Inferior parietal cortex (tissue), 1 donor: ENCODE data around the gene CLEC11A.

Experiments used
- DNase-seq: peaks from one replicate; pipeline ENCODE4 v3.0.0-alpha.2; 2016; ENCODE audit errors: extremely low spot score

The CLEC11A gene

DNA sequence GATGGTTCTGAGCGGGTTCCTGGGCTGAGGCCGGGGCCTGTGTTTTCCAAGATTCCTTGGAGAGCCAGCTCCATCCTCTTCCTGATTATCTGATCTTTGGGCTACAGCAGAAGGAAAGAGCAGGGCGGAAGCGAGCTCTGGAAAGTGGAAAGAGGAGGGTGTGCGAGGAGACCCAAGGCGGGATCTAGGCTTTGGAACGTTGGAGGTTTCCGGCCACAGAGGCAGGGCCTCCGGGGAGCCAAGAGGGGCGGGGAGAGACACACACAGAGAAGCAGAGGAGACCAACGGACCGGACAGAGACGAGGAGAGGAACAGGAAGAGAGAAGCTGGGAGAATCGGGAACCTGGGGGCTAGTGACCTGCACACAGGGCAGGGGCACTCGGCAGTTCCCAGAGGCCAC, at the start of gene CLEC11A:
Gene CLEC11A, plus strand, starts transcription at position 296 of the 400 bp plus-strand sequence. CDS start 162 bp downstream, outside the sequence.
- DNase-seq = no peak

DNA sequence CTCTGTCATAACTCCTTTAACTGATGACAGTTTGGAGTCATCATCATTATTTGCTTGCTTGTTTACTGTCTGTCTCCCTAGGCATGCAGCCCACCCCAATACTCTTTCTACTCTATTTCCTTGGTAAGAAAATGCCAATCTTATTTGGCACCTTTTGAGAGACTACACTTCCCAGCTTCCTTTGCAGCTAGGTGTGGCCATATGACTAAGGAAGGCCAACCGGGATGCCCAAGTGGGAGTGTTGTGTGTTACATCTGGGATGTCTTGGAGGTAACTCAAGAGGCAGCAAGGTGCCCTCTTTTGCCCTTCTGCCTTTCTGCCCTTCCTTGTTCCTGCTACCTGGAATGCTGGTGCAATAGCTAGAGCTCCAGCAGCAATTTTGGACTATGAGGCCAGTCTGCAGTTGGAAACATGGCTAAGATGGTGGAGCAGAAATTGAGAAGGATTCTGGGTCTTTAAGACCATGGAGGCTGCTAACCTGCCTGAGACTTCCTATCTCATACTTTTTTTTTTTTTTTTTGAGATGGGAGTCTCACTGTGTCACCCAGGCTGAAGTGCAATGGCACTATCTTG, 46.5 kb upstream of the CLEC11A start:
- DNase-seq = no peak

DNA sequence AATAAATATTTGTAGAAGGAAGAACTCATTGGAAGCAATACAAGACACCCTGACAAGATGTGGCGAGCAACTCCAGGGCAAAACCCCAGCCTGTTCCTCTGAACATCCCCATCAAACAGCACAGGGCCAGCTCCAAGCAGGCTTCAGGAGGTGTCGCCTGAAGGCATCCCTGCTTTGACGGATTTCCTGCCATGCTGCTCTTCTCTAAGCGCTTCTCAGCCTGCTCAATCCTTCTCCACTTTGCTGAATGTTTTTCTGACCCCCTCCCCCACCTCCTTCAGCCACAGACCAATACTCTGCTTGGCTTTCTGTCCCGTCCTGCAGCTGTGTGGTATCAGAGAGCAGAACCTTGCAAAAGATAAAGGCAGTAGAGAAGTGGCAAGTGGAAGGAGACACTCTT, 45.5 kb upstream of the CLEC11A start:
- no peak for DNase-seq

- no peak for DNase-seq
Observed at GRCh38 chr19:50678323-50678722, 44.8 kb upstream of the CLEC11A start.

DNA sequence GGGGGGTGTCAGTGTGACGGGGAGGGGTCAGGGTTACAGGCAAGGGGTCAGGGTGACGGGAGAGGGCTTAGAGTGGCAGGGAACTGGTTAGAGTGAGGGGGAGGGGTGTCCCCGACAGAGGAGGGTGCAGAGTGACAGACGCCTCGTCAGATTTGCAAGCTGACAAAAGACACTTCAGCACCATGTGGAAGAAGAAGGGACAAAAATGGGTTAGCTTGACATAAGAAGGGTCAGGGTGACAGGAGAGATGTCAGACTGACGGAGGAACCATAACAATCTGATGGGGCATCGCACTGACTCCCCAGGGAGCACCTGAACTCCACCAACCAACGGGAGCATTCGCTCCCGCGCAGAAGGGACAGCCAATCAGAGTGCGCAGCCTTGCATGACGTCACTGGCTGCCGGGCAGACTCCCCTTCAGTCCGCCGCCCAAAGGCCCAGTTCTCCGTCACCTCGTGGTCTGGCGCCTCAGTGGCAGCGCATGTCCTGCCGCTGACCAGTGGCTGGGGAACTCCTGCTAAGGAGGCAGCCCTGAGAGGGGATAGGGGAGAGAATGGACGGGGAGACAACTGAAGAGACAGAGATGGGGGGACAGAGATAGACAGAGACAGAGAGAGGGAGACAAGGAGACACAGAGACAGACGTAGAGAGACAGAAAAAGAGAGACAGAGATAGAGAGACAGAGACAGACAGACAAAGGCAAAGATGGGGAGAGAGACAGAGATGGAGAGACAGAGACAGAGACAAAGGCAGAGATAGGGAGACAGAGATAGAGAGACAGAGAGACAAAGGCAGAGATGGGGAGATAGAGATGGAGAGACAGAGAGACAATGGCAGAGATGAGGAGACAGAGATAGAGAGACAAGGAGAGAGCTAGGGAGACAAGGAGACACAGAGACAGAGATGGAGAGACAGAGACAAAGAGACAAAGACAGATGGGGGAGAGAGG, 43.7 kb upstream of the CLEC11A start:
- peak; percentile 82 for DNase-seq

- DNase-seq = no peak
Observed at GRCh38 chr19:50686310-50687032, 36.7 kb upstream of the CLEC11A start.

DNA sequence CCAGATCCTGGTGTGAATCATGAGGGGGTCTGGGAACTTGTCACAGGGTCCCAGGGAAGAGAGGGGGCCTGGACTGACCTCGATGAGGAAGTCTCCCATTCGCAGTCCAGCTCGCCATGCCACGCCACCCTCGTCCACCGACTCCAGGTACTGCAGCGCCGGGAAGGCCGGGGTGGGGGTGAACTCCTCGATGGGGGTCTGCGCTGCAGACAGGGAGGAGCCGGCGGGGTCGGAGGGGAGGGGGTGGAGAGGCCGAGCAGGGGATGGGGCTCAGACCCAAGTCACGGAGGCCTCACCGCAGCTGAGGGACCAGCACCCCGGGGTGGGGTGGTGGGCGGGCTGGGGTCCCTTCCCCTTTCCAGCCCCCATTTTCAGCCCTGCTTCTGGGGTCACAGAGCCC, 34.4 kb upstream of the CLEC11A start:
- no peak for DNase-seq

DNA sequence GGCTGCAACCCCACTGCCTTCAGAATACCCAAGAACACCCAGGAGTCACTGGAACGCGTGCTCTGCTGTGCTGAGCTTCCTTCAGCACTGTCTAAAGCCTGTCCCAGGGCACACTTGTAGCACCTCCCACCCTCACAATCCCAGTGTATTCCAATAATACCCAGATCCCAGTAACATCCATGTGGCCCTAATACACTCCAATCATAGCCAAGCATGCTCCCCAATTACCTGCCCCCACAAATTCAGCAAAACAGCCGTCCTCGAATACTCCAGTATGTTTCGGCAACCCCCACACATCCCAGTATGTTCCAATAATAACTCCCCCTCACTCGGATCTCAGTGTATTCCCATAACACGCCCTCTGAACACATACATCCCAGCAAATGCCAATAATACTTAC, 32.7 kb upstream of the CLEC11A start:
- DNase-seq = no peak

GRCh38 chr19:50693064-50693975, 29.8 kb upstream of the CLEC11A start:
- no peak for DNase-seq

DNA sequence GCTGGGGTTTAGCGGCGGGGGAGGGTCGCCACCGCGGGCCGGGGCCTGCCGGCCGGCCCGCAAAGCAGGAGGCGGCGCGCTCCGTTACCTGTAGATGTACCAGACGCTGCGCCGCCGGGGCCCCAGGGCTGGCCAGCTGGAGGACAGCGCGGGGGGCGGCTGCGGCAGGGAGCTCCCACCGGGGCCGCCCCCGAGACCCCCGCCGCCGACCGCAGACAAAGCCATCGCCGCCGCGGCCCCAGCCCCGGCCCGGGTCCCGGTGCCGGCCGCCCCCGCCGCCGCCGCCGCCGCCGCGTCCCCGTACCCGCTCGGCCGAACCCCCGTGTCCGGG, 28.4 kb upstream of the CLEC11A start:
- DNase-seq = no peak

DNA sequence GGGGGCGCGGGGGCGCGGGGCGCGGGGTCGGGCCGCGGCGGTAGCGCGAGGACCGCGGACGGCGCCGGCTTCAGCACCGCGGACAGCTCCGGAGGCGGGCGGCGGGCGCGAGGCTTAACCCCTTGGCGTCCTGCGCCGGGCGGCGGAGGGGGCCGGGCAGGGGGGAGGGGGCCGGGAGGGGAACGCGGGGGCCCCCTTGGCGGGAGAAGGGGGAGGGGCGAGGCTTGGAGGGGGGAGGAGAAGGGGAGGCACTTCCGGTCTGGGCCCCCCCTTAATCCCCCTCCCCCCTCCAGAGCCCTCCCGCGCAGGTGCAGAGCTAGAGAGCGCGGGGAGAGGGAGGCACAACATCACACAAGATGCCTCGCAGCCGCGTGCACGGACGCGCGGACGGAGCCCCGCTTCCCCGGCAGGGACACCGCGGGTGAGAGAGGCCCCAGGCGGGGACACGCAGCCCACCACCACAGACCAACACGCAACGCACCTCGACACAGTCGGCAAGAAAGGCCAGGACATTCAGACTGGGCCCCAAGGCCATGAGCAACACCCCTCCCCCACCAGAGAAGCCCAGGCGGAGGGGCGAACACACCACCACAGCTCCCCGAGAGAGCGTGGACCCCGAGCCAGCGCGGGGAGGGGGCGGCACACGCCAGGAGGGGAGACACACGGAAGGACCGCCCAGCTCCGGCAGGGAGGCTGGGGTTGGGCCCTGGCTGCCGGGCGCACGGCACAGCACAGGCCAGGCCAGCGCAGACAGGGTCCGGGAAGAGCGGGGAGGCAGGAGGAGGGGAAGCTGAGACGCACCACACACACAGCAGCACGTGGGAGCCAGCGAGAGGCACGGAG, 27.7 kb upstream of the CLEC11A start:
- no peak for DNase-seq

GRCh38 chr19:50696094-50696483, 27.1 kb upstream of the CLEC11A start:
- no peak for DNase-seq

GRCh38 chr19:50697414-50698124, 25.6 kb upstream of the CLEC11A start:
- no peak for DNase-seq

DNA sequence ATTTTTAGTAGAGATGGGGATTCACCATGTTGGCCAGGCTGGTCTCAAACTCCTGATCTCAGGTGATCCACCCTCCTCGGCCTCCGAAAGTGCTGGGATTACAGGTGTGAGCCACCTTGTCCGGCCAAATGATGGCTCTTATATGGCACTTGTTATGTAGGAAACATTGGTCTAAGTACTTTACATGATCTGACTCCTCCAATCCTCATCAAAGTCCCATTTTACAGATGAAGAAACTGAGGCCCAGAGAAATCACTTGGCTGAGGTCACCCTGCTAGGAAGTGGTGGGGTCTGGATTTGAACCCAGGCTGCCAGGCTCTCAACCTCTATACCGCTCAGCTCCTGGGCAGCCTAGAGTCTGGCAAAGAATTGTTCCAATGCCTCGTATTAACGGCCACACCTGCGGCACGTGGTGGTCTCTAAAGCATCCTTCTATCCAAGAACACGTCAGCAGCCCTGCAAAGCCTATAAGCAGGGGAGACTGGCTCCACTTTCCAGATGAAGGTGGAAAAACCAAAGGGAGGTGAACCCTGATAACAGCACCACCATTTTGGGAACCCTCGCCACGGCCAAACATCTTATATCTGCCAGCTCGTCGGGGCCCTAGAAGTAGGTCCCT, 21.7 kb upstream of the CLEC11A start:
- no peak for DNase-seq

GRCh38 chr19:50702158-50702870, 20.9 kb upstream of the CLEC11A start:
- DNase-seq = no peak

GRCh38 chr19:50702871-50703829, 20.0 kb upstream of the CLEC11A start:
- no peak for DNase-seq

DNA sequence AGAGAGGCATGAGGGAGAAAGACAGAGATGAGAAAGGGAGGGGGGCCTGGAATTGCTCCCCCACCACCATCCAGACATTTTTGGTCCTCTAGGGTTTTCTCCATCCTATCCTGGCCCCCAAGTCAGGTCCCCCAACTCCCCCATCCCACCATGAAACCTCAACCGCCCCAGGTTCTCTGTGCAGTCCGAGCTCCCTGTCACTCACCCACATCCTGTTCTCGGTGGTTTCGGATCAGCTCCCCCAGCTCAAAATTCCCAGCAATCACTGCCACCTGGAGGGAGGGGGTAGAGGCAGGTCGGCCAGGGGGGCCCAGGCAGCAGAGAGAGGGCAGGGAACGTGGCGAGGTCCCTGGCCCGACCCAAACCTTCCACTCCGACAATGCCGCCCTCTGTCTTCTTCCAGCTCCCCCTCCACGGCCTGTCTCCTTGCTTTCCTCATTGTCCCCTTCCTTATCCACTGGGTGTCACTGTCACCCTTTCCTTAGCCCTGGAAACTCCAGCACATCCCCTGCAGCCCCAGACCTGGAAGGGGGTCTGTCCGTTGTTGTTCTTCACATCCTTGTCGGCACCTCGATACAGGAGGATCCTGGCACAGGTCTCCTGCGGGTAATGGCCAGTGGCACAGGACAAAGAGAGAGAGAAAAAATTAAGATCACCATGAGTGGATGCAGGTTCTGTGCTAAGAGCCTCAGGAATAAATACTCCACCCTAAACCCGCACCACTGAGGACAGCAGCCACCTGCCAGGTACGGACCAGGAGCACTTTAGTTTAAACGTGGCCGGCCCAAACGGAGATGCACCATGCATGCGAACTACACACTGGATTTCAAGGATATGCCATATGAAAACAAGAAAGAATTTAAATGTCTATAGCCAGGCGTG, 19.0 kb upstream of the CLEC11A start:
- no peak for DNase-seq
